ENCODE data around the gene LRRN2.

Gene LRRN2

DNA sequence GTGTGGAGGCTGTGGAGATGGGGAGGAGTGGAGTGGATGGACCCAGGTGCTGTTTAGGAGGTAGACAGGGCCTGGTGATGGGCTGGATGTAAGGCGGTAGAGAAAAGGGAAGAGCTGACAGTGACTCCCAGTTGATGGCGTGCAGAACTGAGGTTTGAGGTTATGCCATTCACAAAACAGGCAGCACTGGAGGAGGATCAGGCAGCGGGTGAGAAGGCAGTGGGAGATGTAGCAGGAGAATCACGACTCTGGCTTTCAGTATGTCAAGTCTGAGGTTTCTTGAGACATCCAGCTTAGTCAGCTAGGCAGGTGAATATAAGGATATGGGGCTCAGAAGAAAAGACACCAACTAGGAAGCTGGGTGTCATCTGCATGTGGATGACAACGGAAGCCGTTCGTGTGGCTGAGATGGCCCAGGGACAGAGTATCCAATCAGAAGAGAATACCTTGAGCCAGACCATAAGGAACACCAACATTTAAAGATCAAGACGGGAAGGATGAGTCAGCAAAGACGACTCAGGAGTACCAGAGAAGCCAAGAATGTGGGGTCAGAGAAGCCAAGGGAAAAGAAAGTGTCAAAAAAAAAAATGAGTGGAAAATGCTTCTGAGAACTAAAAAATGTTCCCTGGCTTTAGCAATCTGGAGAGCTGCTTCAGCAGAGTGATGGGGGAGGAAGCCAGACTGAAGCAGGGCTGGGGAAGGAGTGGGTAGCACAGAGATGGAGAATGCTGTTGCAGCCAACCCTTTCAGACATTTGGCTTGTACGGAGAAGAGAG is 15.2 kb downstream of the LRRN2 start:
- Histone ChIP-seq H3K27me3 (ENCODE audit: control insufficient read depth, insufficient read depth, low read length) (peaks cover 3% of the 10 kb centered on the region), H3K9ac (ENCODE audit: low read depth, low read length) (no peak overlapping the region), H3K36me3 (ENCODE audit: control insufficient read depth, insufficient read depth, low read length) (no peaks in the 10 kb centered on the region)

GRCh38 chr1:204669579-204669978 is 16.0 kb downstream of the LRRN2 start:
- Histone ChIP-seq H3K4me3 (ENCODE audit: low read depth, low read length) (no peak overlapping the region), H3K27me3 (ENCODE audit: control insufficient read depth, insufficient read depth, low read length) (peaks cover 3% of the 10 kb centered on the region), H3K9me3 (ENCODE audit: control insufficient read depth, insufficient read depth, low read length) (no peaks in the 10 kb centered on the region), H3K4me1 (ENCODE audit: control insufficient read depth, insufficient read depth, low read length) (no peaks in the 10 kb centered on the region), H3K36me3 (ENCODE audit: control insufficient read depth, insufficient read depth, low read length) (no peaks in the 10 kb centered on the region), H3K9ac (ENCODE audit: low read depth, low read length) (no peak overlapping the region)

More for the DNA sequence above, 15.2 kb downstream of the LRRN2 start:
- Histone ChIP-seq H3K4me1 (ENCODE audit: control insufficient read depth, insufficient read depth, low read length) (no peaks in the 10 kb centered on the region), H3K4me3 (ENCODE audit: low read depth, low read length) (no peak overlapping the region), H3K9me3 (ENCODE audit: control insufficient read depth, insufficient read depth, low read length) (no peaks in the 10 kb centered on the region)

- no peak overlapping the region for H3K9ac ChIP-seq (ENCODE audit: low read depth, low read length)
- H3K36me3 ChIP-seq (ENCODE audit: control insufficient read depth, insufficient read depth, low read length), result no peaks in the 10 kb centered on the region
- no peak overlapping the region for H3K4me3 ChIP-seq (ENCODE audit: low read depth, low read length)
- no peaks in the 10 kb centered on the region for H3K4me1 ChIP-seq (ENCODE audit: control insufficient read depth, insufficient read depth, low read length)
- H3K27me3 ChIP-seq (ENCODE audit: control insufficient read depth, insufficient read depth, low read length), result no peaks in the 10 kb centered on the region
- no peaks in the 10 kb centered on the region for H3K9me3 ChIP-seq (ENCODE audit: control insufficient read depth, insufficient read depth, low read length)
Observed at GRCh38 chr1:204664384-204664651, 21.2 kb downstream of the LRRN2 start.

DNA sequence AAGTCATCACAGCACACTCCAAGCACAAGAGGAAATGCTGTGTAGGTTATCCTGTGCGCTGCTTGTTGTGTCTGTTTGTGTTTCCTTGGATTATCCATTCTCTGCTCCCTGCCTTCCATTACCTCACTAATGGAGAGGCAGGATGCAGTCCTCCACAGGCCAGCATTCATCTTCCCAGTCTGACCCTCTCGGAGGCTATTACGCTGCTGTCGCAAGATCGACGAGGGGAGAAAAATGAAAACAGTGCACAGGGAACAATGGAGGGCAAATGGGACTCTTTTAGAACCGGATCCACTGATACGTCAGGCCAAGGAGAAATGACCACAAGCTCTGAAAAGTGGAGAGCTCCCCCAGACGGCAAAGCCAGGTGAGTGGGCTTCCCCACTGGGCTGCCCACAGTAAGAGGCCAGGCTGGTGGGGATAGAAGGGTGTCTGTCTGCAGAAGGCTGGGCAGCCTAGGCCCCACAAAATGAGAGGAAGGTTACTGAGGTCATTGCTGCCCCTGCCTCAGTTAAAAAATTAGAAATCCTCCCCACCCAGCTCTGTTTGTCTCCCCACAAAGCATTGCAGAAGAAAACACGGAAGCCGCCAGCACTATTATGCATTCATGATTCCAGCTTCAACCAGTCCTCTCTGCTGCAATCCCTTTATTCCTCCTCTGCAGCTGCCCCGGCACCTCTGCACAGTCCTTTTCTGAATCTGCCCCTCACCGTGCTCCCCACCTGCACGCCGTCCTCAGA is 21.7 kb downstream of the LRRN2 start:
- no peaks in the 10 kb centered on the region for H3K4me1 ChIP-seq (ENCODE audit: control insufficient read depth, insufficient read depth, low read length)
- H3K27me3 ChIP-seq (ENCODE audit: control insufficient read depth, insufficient read depth, low read length), result no peaks in the 10 kb centered on the region
- H3K4me3 ChIP-seq (ENCODE audit: low read depth, low read length), result no peak overlapping the region
- no peak overlapping the region for H3K9ac ChIP-seq (ENCODE audit: low read depth, low read length)
- H3K36me3 ChIP-seq (ENCODE audit: control insufficient read depth, insufficient read depth, low read length), result no peaks in the 10 kb centered on the region
- no peaks in the 10 kb centered on the region for H3K9me3 ChIP-seq (ENCODE audit: control insufficient read depth, insufficient read depth, low read length)

GRCh38 chr1:204662530-204662929 is 23.0 kb downstream of the LRRN2 start:
- no peak overlapping the region for H3K4me3 ChIP-seq (ENCODE audit: low read depth, low read length)
- no peaks in the 10 kb centered on the region for H3K4me1 ChIP-seq (ENCODE audit: control insufficient read depth, insufficient read depth, low read length)
- no peak overlapping the region for H3K9ac ChIP-seq (ENCODE audit: low read depth, low read length)
- H3K27me3 ChIP-seq (ENCODE audit: control insufficient read depth, insufficient read depth, low read length), result no peaks in the 10 kb centered on the region
- no peaks in the 10 kb centered on the region for H3K36me3 ChIP-seq (ENCODE audit: control insufficient read depth, insufficient read depth, low read length)
- no peaks in the 10 kb centered on the region for H3K9me3 ChIP-seq (ENCODE audit: control insufficient read depth, insufficient read depth, low read length)

DNA sequence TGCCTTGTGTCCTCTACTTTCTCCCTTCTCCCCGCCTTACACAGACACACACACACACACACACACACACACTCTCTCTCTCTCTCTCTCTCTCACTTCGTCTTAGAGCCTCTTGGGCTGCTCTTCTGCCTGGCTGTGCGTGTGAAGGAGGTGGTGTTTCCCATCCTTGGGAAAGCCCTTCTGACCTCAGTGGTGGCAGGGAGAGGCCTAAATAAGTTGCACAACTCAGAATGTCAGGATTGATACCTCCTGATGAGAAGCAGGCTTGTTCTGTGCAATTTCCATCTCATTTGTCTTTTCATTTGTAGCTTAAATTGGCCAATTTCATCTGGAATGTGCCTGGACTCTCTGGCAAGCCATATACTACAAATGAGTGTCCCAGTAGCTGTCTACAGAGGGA is 25.0 kb downstream of the LRRN2 start:
- no peak overlapping the region for H3K4me3 ChIP-seq (ENCODE audit: low read depth, low read length)
- H3K9ac ChIP-seq (ENCODE audit: low read depth, low read length), result no peak overlapping the region
- no peaks in the 10 kb centered on the region for H3K36me3 ChIP-seq (ENCODE audit: control insufficient read depth, insufficient read depth, low read length)
- H3K27me3 ChIP-seq (ENCODE audit: control insufficient read depth, insufficient read depth, low read length), result no peaks in the 10 kb centered on the region
- H3K4me1 ChIP-seq (ENCODE audit: control insufficient read depth, insufficient read depth, low read length), result no peaks in the 10 kb centered on the region
- no peaks in the 10 kb centered on the region for H3K9me3 ChIP-seq (ENCODE audit: control insufficient read depth, insufficient read depth, low read length)

- no peak overlapping the region for H3K4me3 ChIP-seq (ENCODE audit: low read depth, low read length)
- no peaks in the 10 kb centered on the region for H3K4me1 ChIP-seq (ENCODE audit: control insufficient read depth, insufficient read depth, low read length)
- H3K36me3 ChIP-seq (ENCODE audit: control insufficient read depth, insufficient read depth, low read length), result no peaks in the 10 kb centered on the region
- no peaks in the 10 kb centered on the region for H3K27me3 ChIP-seq (ENCODE audit: control insufficient read depth, insufficient read depth, low read length)
- H3K9me3 ChIP-seq (ENCODE audit: control insufficient read depth, insufficient read depth, low read length), result no peaks in the 10 kb centered on the region
- no peak overlapping the region for H3K9ac ChIP-seq (ENCODE audit: low read depth, low read length)
Observed at GRCh38 chr1:204659056-204659455, 26.5 kb downstream of the LRRN2 start.

GRCh38 chr1:204658295-204658694 is 27.2 kb downstream of the LRRN2 start:
- no peaks in the 10 kb centered on the region for H3K9me3 ChIP-seq (ENCODE audit: control insufficient read depth, insufficient read depth, low read length)
- H3K4me1 ChIP-seq (ENCODE audit: control insufficient read depth, insufficient read depth, low read length), result no peaks in the 10 kb centered on the region
- no peak overlapping the region for H3K4me3 ChIP-seq (ENCODE audit: low read depth, low read length)
- no peaks in the 10 kb centered on the region for H3K36me3 ChIP-seq (ENCODE audit: control insufficient read depth, insufficient read depth, low read length)
- H3K9ac ChIP-seq (ENCODE audit: low read depth, low read length), result no peak overlapping the region
- peaks cover 2% of the 10 kb centered on the region for H3K27me3 ChIP-seq (ENCODE audit: control insufficient read depth, insufficient read depth, low read length)

DNA sequence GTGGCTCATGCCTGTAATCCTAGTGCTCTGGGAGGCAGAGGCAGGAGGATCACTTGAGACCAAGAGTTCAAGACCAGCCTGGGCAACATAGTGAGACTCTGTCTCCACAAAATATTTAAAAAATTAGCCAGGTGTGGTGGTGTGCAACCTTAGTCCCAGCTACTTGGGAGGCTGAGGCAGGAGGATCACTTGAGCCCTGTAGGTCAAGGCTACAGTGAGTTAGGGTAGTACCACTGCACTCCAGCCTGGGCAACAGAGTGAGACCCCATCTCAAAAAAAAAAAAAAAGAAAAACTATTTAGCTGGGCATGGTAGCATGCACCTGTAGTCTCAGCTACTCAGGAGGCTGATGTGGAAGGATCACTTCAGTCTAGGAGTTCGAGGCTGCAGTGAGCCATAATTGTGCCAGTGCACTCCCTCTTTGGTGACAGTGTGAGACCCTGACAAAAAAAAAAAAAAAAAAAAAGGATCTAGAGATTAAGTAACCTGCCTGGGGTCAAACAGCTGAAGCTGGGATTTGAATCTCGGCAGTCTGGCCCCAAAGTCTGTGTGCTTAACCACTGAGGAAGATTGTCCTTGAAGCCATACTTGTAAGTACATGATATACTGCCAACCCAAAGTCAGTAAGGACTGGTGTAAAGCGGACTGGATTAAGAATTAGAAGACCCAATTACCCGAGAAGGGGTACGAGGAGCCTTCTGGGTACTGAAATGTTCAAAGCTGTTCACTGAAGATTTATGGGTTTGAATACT is 31.8 kb downstream of the LRRN2 start:
- H3K4me3 ChIP-seq (ENCODE audit: low read depth, low read length), result no peak overlapping the region

GRCh38 chr1:204652497-204652896 is 33.0 kb downstream of the LRRN2 start:
- H3K9me3 ChIP-seq (ENCODE audit: control insufficient read depth, insufficient read depth, low read length), result no peaks in the 10 kb centered on the region
- no peak overlapping the region for H3K9ac ChIP-seq (ENCODE audit: low read depth, low read length)
- no peak overlapping the region for H3K4me3 ChIP-seq (ENCODE audit: low read depth, low read length)
- H3K4me1 ChIP-seq (ENCODE audit: control insufficient read depth, insufficient read depth, low read length), result peaks cover 10% of the 10 kb centered on the region
- H3K36me3 ChIP-seq (ENCODE audit: control insufficient read depth, insufficient read depth, low read length), result no peaks in the 10 kb centered on the region
- peaks cover 22% of the 10 kb centered on the region for H3K27me3 ChIP-seq (ENCODE audit: control insufficient read depth, insufficient read depth, low read length)

More for the DNA sequence above, 31.8 kb downstream of the LRRN2 start:
- peaks cover 10% of the 10 kb centered on the region for H3K4me1 ChIP-seq (ENCODE audit: control insufficient read depth, insufficient read depth, low read length)
- no peaks in the 10 kb centered on the region for H3K36me3 ChIP-seq (ENCODE audit: control insufficient read depth, insufficient read depth, low read length)
- H3K9me3 ChIP-seq (ENCODE audit: control insufficient read depth, insufficient read depth, low read length), result no peaks in the 10 kb centered on the region
- no peak overlapping the region for H3K9ac ChIP-seq (ENCODE audit: low read depth, low read length)
- H3K27me3 ChIP-seq (ENCODE audit: control insufficient read depth, insufficient read depth, low read length), result peaks cover 22% of the 10 kb centered on the region

DNA sequence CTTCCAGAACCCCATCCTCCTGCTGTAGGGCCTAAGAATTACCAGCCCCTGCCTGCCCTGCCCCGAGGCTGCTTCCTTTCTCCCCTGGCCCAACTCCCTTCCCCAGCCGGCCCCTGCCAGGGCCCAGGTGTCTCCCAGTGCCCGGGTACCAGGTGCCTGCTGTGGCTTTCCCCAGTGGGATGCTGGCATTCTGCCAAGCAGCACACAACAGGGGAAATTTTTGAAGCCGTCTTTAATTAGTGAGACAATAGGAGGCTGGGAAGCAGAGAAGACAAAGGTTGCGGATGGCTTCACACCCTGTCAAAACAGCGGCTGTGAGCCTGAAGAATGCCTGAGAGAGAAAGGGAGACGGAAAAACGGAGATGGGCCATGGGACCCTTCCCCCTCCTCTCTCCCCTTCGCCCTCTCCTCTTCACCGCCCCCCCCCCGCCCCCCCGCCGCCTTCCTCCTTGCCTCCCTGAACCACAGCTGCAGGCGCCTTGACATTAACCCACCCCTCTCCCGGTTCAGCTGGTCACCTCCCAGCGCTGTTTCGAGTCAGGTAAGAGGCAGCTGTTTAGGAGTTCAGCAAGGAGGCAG is 33.6 kb downstream of the LRRN2 start:
- H3K4me3 ChIP-seq (ENCODE audit: low read depth, low read length), result no peak overlapping the region
- peaks cover 22% of the 10 kb centered on the region for H3K27me3 ChIP-seq (ENCODE audit: control insufficient read depth, insufficient read depth, low read length)
- H3K4me1 ChIP-seq (ENCODE audit: control insufficient read depth, insufficient read depth, low read length), result peaks cover 15% of the 10 kb centered on the region
- H3K9me3 ChIP-seq (ENCODE audit: control insufficient read depth, insufficient read depth, low read length), result no peaks in the 10 kb centered on the region
- H3K36me3 ChIP-seq (ENCODE audit: control insufficient read depth, insufficient read depth, low read length), result no peaks in the 10 kb centered on the region
- no peak overlapping the region for H3K9ac ChIP-seq (ENCODE audit: low read depth, low read length)

All from iPS-15b (cell line).